H4 (cell line): ENCODE data around the gene MAPK4. TPM values are rescaled to one million over a fixed set of nuclear protein-coding genes. Genes with fewer than 3 reads are reported as not detected.

Source experiments
- DNase-seq: peaks from one replicate; pipeline ENCODE4 v3.0.0-alpha.2; 2015; ENCODE audit warnings: low spot score
- total RNA-seq: library from RNA; depleted of rRNA; stranded (reverse); fragments of >200 nt; shearing (Covaris generic); gene quantifications from 2 replicates; pipeline ENCODE4 v1.2.3, GENCODE V29; 2014

The MAPK4 gene
- total RNA-seq, 1 experiment from 2014 or later = 0.10 TPM

GRCh38 chr18:50623694-50624352 lies 63.9 kb downstream of the MAPK4 start:
- no peak for DNase-seq

GRCh38 chr18:50624981-50625380 lies 65.1 kb downstream of the MAPK4 start:
- no peak for DNase-seq

GRCh38 chr18:50626317-50626716 lies 66.4 kb downstream of the MAPK4 start:
- no peak for DNase-seq

- no peak for DNase-seq
Measured at GRCh38 chr18:50627594-50628532, 68.0 kb downstream of the MAPK4 start.

- no peak for DNase-seq
Measured at GRCh38 chr18:50628533-50628905, 68.6 kb downstream of the MAPK4 start.

GRCh38 chr18:50629148-50629631 lies 69.3 kb downstream of the MAPK4 start:
- no peak for DNase-seq

- no peak for DNase-seq
Measured at GRCh38 chr18:50630895-50631294, 71.0 kb downstream of the MAPK4 start.

- no peak for DNase-seq
Measured at GRCh38 chr18:50632895-50633515, 73.1 kb downstream of the MAPK4 start.

- DNase-seq = no peak
Measured at GRCh38 chr18:50633992-50634391, 74.1 kb downstream of the MAPK4 start.

- DNase-seq = no peak
Measured at GRCh38 chr18:50636366-50637057, 76.6 kb downstream of the MAPK4 start.

GRCh38 chr18:50638016-50638883 lies 78.4 kb downstream of the MAPK4 start:
- DNase-seq = no peak

- DNase-seq = no peak
Measured at GRCh38 chr18:50638884-50639420, 79.1 kb downstream of the MAPK4 start.

GRCh38 chr18:50639711-50640110 lies 79.8 kb downstream of the MAPK4 start:
- no peak for DNase-seq

- no peak for DNase-seq
Measured at GRCh38 chr18:50642439-50642838, 82.6 kb downstream of the MAPK4 start.

- no peak for DNase-seq
Measured at GRCh38 chr18:50644146-50644545, 84.3 kb downstream of the MAPK4 start.

- no peak for DNase-seq
Measured at GRCh38 chr18:50644807-50645206, 84.9 kb downstream of the MAPK4 start.

- DNase-seq = no peak
Measured at GRCh38 chr18:50647237-50647636, 87.3 kb downstream of the MAPK4 start.

- no peak for DNase-seq
Measured at GRCh38 chr18:50647792-50648191, 87.9 kb downstream of the MAPK4 start.

- no peak for DNase-seq
Measured at GRCh38 chr18:50649821-50650220, 89.9 kb downstream of the MAPK4 start.

- DNase-seq = no peak
Measured at GRCh38 chr18:50651334-50651733, 91.4 kb downstream of the MAPK4 start.
